Adrenal gland (tissue), 5 donors: ENCODE measurements around the gene TMEM270.

Experiments
- POLR2A ChIP-seq, 2 donors: fragments of 450-650 bp; IDR thresholded peaks; one replicate each; pipeline ENCODE4 v1.6.1; 2017; ENCODE audit warnings: antibody characterized with exemption in 2 of 2, mild to moderate bottlenecking in 2 of 2, moderate library complexity in 1 of 2
- TF ChIP-seq, protein P1 (sequence below), 6 experiments: fragments of 450-650 bp in 4 of 6; fragments of 200-600 bp in 2 of 6; sonication (generic) in 1 of 6; IDR thresholded peaks; 1 replicate in 5 of 6; 2 replicates in 1 of 6; pipeline versions ENCODE4 v1.5.1 to v1.8.0; 2016 to 2021; ENCODE audit warnings: antibody characterized with exemption in 6 of 6, mild to moderate bottlenecking in 2 of 6, moderate library complexity in 1 of 6
- donor health status: DM: no; HTN: no; CAD: no.

DNA sequence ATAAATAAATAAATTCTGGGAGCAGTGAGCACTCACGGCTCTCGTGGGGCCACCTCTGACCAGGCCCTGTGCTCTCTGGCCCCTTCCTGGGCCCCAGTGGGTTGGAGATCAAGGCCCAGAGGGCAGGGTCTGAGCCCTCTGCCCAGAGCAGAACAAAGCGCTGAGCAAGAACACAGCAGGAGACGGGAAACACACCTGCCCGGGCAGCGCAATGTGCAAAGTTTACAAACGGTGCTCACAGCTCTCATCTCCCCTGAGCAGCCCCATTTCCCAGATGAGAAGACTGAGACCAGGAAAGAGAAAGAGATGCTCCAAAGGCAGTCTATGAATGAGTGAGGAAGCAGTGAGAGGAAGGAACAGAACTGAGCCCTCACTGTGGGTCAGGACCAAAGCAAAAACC lies 21.7 kb upstream of the TMEM270 start:
- TF ChIP-seq, protein P1, sequence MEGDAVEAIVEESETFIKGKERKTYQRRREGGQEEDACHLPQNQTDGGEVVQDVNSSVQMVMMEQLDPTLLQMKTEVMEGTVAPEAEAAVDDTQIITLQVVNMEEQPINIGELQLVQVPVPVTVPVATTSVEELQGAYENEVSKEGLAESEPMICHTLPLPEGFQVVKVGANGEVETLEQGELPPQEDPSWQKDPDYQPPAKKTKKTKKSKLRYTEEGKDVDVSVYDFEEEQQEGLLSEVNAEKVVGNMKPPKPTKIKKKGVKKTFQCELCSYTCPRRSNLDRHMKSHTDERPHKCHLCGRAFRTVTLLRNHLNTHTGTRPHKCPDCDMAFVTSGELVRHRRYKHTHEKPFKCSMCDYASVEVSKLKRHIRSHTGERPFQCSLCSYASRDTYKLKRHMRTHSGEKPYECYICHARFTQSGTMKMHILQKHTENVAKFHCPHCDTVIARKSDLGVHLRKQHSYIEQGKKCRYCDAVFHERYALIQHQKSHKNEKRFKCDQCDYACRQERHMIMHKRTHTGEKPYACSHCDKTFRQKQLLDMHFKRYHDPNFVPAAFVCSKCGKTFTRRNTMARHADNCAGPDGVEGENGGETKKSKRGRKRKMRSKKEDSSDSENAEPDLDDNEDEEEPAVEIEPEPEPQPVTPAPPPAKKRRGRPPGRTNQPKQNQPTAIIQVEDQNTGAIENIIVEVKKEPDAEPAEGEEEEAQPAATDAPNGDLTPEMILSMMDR (IDR thresholded peaks at IDR 0.05), result no peak
- TF ChIP-seq POLR2A (IDR thresholded peaks at IDR 0.05), result no peak
